NK-92 treated with Interleukin-12 subunit alpha and Interleukin-12 subunit beta, amount 100 ng/mL, for 24 hours (cell line): ENCODE data around the gene CRYBG2.
A peak's percentile ranks its signal among the peaks of the same experiment; 100 is the strongest.
"Not testable (repeated sequence)": the region's sequence is repeated elsewhere in the genome, so short reads cannot be mapped to it uniquely, and the experiment has no call there.

Experiments
- DNase-seq: peaks from one replicate; lab custom pipeline; 2025; lab: John Stamatoyannopoulos, UW

CRYBG2 gene

GRCh38 chr1:26318338-26319064, 35.4 kb downstream of the CRYBG2 start:
- no peak for DNase-seq

- DNase-seq = peak; percentile 27
Observed at GRCh38 chr1:26317612-26318337, 36.2 kb downstream of the CRYBG2 start, which contains the start of gene CD52. CD52 (plus strand) TSS chr1:26317958; CDS start chr1:26318018, 60 bp downstream.

GRCh38 chr1:26317146-26317545, 36.8 kb downstream of the CRYBG2 start:
- no peak for DNase-seq

- no peak for DNase-seq
Observed at GRCh38 chr1:26315874-26316850, 37.8 kb downstream of the CRYBG2 start.

- DNase-seq = no peak
Observed at GRCh38 chr1:26314501-26314900, 39.4 kb downstream of the CRYBG2 start.

GRCh38 chr1:26307966-26308899, 45.7 kb downstream of the CRYBG2 start:
- DNase-seq = not testable (repeated sequence)

- DNase-seq = no peak
Observed at GRCh38 chr1:26307363-26307781, 46.6 kb downstream of the CRYBG2 start.

- DNase-seq = peak; percentile 95
Observed at GRCh38 chr1:26306290-26307229, 47.4 kb downstream of the CRYBG2 start, which contains the start of gene UBXN11. UBXN11 (minus strand) TSS chr1:26306636; CDS start chr1:26302883, 3,753 bp downstream.

GRCh38 chr1:26305667-26306289, 48.2 kb downstream of the CRYBG2 start:
- no peak for DNase-seq

GRCh38 chr1:26302733-26303405, 51.1 kb downstream of the CRYBG2 start:
- DNase-seq = no peak

- DNase-seq = no peak
Observed at GRCh38 chr1:26300578-26301275, 53.2 kb downstream of the CRYBG2 start.

- no peak for DNase-seq
Observed at GRCh38 chr1:26297791-26298124, 56.2 kb downstream of the CRYBG2 start.

GRCh38 chr1:26297057-26297790, 56.7 kb downstream of the CRYBG2 start:
- DNase-seq = no peak

- no peak for DNase-seq
Observed at GRCh38 chr1:26296340-26297056, 57.4 kb downstream of the CRYBG2 start.

GRCh38 chr1:26295194-26296138, 58.5 kb downstream of the CRYBG2 start:
- DNase-seq = no peak
